HS-5 (cell line): ENCODE measurements around the gene NUP98.

Experiments used
- DNase-seq: peaks from one replicate; pipeline ENCODE4 v3.0.0-alpha.2; 2012; ENCODE audit warnings: low read depth

NUP98 gene

DNA sequence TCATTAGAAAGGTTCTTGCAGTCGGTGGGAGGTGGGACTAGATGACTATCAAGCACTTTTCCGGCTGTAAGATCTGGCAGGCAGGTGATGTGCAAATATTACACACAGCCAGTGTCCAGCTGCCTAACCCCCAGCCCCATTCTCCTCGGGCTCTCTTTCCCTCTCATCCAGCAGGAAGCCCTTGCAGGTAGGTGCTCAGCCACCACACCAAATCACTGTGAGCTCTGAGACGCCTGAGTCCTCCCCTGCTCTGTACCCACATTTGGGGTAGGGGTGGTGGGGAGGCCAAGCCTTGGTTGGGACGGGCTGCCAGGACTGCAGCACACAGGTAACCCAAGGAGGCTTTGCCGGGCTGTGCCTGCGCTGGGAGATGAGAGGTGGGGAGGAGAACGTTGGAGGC lies 156.2 kb downstream of the NUP98 start:
- DNase-seq, result no peak

GRCh38 chr11:3639841-3640240 lies 157.5 kb downstream of the NUP98 start:
- DNase-seq, result no peak

GRCh38 chr11:3638513-3638912 lies 158.8 kb downstream of the NUP98 start:
- DNase-seq, result no peak

GRCh38 chr11:3637201-3637600 lies 160.2 kb downstream of the NUP98 start:
- DNase-seq, result no peak

DNA sequence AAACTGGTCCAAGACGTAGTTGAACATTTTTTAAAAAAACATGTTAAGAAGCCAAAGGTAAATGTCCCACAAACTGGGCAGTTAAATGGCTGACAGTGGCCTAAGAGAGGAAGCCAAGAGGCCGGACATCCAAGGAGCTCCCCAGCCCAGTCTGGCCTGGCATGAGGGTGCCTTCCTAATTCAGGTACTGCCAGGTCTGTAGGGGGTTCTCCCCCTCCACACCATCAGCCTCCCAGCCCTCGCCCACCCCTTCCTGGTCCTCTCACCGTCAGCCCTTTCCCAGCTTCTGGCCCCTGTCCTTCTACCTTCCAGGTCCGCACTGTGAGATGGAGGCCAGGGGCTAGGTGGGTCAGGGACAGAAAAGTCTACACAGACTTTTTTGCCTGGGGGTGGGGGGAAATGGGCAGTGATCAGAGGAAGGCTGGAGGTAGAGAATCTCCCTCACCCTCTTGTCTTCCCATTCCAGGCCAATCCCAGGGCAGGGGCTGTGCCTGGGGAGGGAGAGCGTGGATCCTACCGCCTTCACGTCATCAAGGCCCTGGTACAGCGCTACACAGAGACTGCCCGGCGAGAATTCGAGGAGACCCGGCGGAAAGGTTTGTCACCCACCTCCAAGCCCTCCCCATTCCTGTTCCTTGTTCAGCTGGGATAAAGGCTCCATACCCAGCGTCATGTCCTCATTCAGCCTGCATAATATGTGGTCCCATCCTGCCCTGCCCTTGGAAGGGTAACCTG lies 161.5 kb downstream of the NUP98 start:
- no peak for DNase-seq

DNA sequence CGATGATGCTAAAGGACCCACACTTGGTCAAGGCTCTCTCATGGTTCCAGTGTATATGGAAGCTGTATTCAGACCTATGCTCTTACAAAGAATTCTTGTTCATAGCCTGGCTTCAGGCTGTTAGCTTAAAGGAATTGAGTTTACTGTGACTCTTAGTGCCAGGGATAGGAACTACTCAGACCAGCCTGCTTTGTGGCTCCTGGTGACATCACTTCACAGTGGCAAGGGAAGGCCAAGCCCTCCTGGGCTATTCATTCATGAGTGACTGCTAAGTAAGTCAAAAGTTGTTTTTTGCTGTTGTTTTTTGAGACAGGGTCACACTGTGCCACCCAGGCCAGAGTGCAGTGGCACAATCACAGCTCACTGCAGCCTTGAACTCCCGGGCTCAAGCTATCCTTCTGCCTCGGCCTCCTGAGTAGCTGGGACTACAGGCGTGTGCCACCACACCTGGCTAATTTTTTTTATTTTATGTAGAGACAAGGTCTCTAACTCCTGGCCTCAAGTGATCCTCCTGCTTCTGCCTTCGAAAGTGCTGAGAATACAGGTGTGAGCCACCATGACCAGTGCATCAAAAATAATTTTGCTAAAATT lies 165.2 kb downstream of the NUP98 start:
- DNase-seq, result no peak

- DNase-seq, result no peak
These were observed 166.0 kb downstream of the NUP98 start for GRCh38 chr11:3631331-3631730.

DNA sequence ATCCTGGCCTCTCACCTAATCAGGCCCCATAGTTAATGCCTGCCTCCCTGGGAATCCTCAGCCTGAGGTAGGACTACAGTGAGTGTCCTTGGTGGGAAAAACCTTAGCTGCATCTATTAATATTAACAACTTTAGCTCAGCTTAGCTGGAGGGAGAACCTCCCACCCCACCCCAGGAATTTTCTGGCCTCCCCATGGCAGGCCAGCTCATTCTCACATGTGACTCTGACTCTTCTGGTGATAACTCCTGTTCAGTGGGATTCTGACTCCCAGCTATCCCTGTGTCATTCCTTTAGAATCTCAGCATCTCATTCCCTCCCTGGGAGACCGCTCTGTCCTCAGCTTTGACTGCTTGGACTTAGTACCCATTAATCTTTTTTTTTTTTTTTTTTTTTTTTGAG lies 170.1 kb downstream of the NUP98 start:
- peak; percentile 78 for DNase-seq

DNA sequence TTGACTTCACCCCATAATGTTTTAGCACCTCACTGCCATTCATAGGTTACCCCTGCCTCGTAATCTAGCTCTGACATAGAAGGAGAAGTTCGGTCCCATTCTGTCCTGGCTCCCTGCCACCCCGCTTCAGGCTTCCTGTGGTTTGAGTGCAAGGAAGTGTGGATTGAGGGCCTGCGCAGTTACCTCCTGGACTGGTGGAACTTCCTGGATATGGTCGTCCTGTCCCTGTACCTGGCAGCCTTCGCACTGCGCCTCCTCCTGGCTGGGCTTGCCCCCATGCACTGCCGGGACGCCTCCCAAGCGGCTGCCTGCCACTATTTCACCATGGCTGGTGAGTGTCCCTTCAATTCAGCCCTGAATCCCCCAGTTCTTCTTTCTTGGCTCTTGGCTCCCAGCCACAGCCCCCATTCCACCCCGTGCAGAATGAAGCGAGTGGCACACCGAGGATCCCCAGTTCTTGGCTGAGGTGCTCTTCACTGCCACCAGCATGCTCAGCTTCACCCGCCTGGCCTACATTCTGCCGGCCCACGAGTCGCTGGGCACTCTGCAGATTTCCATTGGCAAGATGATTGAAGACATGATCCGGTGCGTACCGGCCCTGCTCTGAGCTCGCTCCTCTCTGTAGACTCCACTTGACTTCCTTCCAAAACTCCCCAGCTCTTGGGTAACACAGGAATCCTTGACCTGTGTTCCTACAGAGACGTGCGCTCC lies 170.9 kb downstream of the NUP98 start:
- DNase-seq, result no peak
